ENCODE results near the gene NEK7.
"Not testable (repeated sequence)": the region's sequence is repeated elsewhere in the genome, so short reads cannot be mapped to it uniquely, and the experiment has no call there.

The NEK7 gene

GRCh38 chr1:198156745-198157240, at the start of gene NEK7:
Gene NEK7, plus strand, starts transcription at chr1:198156998. Its CDS starts 75,583 bp downstream, at chr1:198232581.
- peak; percentile 26 to 65 for DNase-seq

DNA sequence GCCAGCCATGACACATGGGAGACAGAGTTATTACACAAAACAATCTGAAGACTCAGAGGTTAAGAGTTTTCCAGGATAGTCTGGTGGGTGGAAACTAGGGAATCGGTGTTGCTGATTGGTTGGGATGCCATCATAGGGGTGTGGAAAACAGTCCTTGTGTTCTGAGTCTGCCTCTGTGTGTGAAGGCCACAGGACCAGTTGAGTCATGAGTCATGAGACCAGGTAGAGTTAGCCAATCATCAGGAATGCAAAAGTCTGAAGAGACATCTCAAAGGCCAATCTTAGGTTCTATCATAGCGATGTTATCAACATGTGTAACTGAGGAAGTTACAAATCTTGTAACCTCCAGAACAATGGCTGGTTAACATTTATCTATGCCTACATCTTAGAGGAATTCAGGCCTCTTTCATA, 49.7 kb upstream of the NEK7 start:
- DNase-seq, result no peak

GRCh38 chr1:198108636-198109370, 48.0 kb upstream of the NEK7 start:
- no peak for DNase-seq

DNA sequence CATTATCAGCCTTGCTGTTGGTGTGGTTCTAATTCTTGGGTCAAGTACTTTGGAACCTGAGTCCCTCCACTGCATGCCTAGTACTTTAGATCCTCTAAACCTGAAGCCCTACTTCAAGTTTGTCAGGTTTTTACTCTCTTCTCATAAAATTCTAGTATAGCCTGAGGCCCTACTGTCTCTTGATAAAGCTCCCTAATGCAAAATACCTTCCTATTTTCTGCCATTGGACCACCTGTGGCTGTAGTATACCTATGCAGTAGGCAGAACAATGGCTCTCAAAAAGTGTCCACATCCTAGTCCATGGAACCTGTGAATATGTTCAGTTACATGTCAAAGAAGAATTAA, 47.5 kb upstream of the NEK7 start:
- DNase-seq, result no peak

GRCh38 chr1:198113342-198113750, 43.5 kb upstream of the NEK7 start:
- no peak for DNase-seq

DNA sequence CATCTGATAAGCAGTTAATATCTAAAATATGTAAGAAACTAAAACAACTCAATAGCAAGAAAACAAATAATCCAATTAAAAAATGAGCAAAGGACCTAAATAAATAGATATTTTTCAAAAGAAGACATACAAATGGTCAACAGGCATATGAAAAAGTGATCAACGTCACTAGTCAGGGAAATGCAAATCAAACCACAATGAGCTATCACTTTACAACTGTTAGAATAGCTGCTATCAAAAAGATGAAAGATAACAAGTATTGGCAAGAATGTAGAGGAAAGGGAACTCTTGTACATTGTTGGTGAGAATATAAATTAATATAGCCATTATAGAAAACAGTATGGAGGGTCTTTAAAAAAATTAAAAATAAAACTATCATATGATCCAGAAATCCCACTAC, 40.7 kb upstream of the NEK7 start:
- no peak for DNase-seq

DNA sequence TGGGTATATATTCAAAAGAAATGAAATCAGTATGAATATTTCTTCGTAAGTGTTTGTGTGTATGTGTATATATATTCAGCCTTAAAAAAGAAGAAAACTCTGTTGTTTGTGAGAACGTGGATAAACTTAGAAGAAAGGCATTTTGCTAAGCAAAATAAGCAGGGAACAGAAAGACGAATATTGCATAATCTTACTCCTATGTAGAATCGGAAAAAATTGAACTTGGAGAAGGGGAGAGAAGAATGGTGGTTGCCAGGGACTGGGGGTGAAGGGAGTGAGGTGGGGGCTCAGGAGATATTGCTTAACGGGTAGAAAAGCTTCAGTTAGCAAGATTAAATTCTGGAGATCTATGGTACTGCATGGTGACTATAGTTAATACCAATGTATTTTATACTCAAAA, 40.3 kb upstream of the NEK7 start:
- DNase-seq, result no peak

DNA sequence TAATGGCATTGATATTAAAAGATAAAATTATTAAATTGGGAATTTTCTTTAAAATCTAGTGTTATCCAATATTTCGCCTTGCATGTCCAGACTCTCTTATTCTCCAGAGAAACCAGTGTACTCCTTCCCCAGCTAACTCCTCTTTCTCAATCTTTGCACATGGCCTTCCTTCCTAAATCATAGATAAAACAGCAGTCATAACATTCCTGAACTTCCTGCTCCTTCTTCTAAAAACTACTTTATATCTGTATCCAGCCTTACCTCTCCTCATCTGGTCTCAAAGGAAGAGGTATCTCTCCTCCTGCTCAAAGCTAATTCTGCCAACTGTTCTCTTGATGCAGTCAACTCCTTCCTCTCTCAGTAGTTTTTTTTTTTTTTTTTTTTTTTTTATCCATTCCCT, 39.5 kb upstream of the NEK7 start:
- DNase-seq, result no peak

DNA sequence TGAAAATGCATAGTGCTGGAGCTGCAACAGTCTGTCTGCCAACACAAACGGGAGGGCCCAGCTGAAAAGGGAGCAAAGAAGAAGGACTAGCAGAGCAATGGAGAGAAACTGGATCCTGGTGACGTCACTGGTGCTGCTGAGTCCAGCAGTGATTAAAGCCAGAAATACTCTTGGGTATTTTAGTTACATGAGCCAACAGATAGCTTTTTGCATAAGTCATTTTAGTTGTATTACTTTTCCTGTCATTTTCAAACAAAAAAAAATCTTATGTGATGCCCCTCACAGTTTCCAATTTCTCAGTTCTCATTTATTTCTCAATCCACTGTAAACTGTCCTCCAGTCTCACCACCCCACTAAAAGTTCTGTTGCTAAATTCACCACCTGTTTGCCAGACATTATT, 38.7 kb upstream of the NEK7 start:
- no peak for DNase-seq

DNA sequence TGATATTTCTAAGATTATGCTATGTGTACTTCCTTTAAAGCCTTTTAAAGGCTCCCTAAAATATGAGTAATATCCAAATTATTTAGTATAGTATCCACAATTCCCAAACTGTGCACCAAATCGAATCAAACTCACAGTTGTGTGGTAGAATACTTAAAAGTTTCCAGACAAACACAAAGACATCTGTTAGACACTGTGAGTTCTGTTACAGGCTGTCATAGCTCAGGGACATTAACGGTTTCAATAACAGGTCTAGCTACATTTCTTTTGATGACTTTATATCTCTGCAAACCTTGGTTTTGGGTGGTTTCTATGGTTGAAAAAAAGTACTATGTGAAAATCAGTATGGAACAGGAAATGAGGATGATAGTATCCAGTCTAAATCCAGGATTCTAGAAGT, 36.9 kb upstream of the NEK7 start:
- no peak for DNase-seq

DNA sequence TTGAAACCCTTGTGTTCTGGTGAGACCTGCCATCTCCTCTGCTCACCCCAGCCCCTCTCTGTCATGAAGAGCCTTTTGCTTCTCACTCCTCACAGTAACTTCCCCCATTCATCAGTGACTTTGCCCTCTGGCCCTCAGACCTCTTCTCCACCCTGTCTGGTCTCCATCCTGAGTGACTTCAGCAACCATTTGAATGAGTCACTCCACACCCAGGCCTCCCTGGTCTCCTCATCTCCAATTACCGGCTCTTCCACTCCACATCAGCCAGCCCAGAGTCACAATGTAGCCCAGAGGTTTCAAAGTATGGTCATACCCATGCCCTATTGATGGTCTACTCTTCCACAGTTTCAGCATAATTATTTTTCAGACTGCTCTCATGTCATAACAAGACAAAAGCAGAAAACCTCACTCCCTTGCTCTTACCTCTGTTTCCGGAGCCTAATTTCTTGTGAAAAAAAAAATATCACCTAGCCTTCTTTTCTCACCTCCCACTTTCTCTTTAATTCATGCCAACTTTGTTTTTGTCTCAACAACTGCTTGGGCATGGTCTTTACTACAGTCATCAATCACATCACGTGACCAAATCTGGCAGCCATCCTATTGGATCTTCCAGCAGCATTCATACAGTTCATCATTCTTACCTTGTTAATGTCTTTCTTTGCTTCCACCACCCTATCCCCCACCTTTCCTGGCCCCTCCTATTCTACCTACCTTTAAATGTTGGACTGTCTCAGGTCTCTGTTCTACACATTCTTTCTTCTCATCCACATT, 35.6 kb upstream of the NEK7 start:
- peak in 1 of 2 experiments; percentile 12 for DNase-seq

- DNase-seq, result no peak
Measured at GRCh38 chr1:198122693-198123092, 34.1 kb upstream of the NEK7 start.

GRCh38 chr1:198123133-198123532, 33.7 kb upstream of the NEK7 start:
- no peak for DNase-seq

DNA sequence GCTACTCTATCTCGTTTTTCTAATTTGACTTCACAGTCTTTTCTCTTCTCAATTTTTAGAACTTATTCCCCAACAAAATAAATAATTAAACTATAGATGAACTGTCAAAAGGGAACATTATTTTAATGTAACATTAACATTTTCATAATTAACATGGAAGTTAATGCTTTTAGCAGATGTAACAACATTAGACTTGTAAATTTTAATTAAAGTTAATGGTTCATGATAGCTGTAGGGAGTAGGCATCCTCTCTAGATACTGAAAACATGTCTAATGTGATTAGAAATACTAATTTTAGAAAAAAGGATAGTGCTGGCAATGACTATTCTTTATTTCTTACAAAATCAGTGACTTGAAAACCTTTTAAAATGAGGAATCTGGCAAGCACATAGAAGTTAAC, 32.1 kb upstream of the NEK7 start:
- no peak for DNase-seq

DNA sequence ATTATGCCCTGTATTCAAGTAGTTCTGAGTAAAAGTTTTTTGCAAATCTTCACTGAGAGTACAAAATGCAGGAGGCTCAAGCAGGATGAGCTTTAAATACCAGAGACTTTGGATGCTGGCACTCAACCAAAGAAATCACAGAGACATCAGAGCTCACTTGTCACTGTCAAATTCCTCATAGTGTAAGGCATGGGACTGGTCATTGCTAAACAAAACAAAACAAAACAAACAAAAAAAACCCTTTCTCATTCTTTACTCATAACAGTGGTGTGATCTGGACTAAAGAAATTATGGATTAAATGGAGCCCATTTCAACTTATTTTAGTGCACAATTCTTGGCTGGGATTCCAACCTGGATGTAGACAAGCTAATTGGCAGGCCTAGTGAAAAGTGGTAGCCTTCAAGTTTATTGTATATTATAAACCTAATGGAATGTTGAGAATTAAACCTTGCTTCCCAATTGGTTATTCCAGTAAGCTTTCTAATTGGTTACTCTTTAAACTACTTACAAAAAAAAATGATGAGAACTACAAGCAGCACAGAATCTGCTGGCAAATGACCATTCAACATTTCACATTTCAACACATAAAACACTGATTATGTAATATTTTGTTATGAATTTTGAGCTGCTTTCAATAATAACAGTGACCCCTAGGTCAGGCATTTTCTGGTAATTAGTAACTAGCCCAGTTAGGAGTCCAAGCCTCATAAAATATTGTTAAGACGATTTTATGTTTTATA, 30.6 kb upstream of the NEK7 start:
- peak; percentile 9 to 22 for DNase-seq

DNA sequence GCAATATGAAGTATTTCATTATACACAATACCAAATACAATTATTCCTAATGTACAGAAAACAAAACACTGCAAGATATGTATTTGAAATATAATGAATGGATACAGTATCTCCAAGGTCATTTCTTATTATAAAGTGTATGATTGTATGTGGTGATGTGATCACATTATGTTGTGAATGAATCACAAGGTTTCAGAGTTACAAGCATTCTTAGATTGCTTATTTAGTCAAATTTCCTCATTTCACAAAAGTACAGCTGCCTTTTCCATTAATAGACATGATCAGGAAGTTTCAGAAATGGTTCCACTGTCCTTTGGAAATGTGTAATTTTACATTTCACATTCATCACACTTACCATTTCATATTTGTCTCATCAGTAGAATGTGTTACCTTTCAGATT, 28.3 kb upstream of the NEK7 start:
- no peak for DNase-seq

DNA sequence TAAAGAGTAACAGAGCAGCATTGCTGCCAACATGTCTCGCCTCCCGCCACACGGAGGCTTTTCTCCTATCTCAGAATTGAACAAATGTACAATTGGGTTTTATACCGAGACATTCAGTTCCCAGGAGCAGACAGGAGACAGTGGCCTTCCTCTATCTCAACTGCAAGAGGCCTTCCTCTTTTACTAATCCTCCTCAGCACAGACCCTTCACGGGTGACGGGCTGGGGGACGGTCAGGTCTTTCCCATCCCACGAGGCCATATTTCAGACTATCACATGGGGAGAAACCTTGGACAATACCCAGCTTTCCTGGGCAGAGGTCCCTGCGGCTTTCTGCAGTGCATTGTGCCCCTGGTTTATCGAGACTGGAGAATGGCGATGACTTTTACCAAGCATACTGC, 26.7 kb upstream of the NEK7 start:
- not testable (repeated sequence) for DNase-seq

DNA sequence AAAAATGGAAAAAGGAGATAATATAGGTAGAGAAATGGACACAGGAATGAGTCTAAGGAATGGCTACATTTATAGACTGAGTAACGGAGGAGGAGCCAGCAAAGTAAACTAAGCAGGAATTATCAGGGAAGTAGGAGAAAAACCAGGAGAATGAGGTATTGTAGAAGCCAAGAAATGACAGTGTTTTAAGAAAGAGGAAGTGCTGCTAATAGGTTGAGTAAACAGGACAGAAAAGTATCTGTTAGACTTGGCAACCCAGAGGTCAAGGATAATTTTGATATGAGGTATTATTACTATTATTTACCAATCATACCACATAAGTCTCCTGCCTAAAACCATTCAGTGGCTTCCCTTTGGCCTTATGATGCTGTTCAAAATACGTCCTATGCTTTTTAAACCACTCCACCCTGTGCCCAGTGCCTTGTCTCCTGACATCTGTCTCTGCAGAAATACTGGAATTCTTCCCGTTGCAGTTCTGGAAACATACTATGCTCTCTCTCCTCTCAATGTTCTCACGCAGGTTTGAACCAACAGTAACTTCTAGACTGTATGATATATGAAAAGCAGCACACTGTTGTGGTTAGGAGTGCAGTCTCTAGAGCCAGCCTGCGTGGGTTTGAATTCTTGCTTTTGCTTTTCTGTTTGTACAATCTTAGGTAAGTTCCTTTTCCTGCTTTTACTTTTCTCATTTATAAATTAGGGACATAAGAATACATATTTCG, 24.6 kb upstream of the NEK7 start:
- DNase-seq, result no peak

- DNase-seq, result no peak
Measured at GRCh38 chr1:198134252-198134651, 22.5 kb upstream of the NEK7 start.

DNA sequence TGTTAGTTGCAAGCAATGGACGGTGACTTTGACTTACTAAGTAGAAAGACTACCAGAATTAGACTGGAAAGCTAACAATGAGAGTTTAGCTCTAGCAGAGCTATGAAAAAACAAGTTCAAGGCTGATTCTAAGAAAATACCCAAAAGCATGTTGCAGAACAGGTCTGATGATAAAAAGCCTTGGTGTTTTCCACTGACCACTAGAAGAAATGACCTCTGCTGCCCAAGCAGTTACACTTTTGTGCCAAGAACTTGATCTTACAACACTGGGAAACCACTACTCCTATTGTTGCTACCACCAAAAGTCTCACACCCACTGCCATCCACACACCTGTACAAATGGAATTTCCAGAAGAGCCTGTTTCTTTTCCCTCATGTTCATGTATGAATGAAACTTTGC, 21.4 kb upstream of the NEK7 start:
- DNase-seq, result no peak

DNA sequence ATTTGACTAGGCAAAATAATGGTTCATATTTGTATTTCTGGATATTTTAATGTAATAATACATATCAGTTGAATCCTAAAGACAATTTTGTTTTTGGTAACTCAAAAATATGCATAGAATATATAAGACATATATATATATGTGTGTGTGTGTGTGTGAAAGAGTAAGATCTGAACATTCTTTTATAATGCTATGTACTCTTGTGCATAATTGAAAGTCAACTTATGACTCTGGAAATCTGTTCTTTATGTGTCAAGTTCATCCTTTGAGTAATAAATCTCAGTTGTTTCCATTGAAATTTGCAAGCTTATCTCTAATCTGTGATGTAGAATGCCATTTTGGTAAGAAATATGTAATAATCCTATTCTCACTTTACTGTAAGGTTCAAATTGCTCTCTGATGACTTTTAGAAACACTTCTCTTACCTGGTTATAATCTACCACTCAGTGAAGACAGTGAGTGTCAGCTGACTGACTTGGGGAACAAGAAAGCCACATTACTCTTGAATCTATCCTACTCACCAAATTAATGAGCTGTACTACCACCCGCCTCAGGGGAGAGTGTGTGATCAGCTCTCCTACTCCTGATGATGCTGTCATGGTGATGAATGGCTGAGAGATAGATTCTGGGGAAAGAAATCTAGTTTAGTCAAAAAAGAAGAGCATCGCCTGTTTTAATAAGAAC, 15.0 kb upstream of the NEK7 start:
- DNase-seq, result no peak

- DNase-seq, result no peak
Measured at GRCh38 chr1:198143797-198144196, 13.0 kb upstream of the NEK7 start.

Data from SW 1271 (cell line).